SJSA1 (cell line): ENCODE results near the gene AVL9. TPM values are rescaled to one million over a fixed set of nuclear protein-coding genes. Genes with fewer than 3 reads are reported as not detected.
"Not testable (repeated sequence)": the region's sequence is repeated elsewhere in the genome, so short reads cannot be mapped to it uniquely, and the experiment has no call there.

Experiments
- DNase-seq, 2 experiments: peaks; one replicate each; pipeline ENCODE4 v3.0.0-alpha.2; 2015 to 2020; ENCODE audit warnings: low spot score in 2 of 2, low read depth in 1 of 2
- H3K27ac ChIP-seq: fragments of 250-450 bp; sonication (Bioruptor Pico); 2 replicates; pipeline ENCODE4 v1.5.1; 2020; ENCODE audit warnings: mild to moderate bottlenecking, moderate library complexity
- H3K27me3 ChIP-seq: fragments of 250-450 bp; sonication (Bioruptor Pico); replicated peaks from 2 replicates; pipeline ENCODE4 v1.5.1; 2020; ENCODE audit warnings: mild to moderate bottlenecking, moderate library complexity
- H3K36me3 ChIP-seq: fragments of 250-450 bp; sonication (Bioruptor Pico); 2 replicates; pipeline ENCODE4 v1.5.1; 2020; ENCODE audit warnings: mild to moderate bottlenecking
- H3K4me1 ChIP-seq: fragments of 250-450 bp; sonication (Bioruptor Pico); replicated peaks from 2 replicates; pipeline ENCODE4 v1.6.1; 2021; ENCODE audit warnings: mild to moderate bottlenecking
- H3K4me3 ChIP-seq: fragments of 250-450 bp; sonication (Bioruptor Pico); 2 replicates; pipeline ENCODE4 v1.5.1; 2020; ENCODE audit warnings: mild to moderate bottlenecking
- H3K9me3 ChIP-seq: fragments of 250-450 bp; sonication (Bioruptor Pico); replicated peaks from 2 replicates; pipeline ENCODE4 v1.5.1; 2020; ENCODE audit warnings: mild to moderate bottlenecking
- total RNA-seq: library from RNA; depleted of rRNA; stranded (reverse); fragments of >200 nt; shearing (Covaris generic); gene quantifications from 2 replicates; pipeline ENCODE4 v1.2.3, GENCODE V29; 2014; rRNA removed

The AVL9 gene
- 26.8 and 30.2 TPM in 2 replicates for total RNA-seq

GRCh38 chr7:32495298-32496051, at the start of gene AVL9:
Gene AVL9, plus strand, starts transcription at chr7:32495489. Its CDS starts 221 bp downstream, at chr7:32495710.
- peaks cover 27% of the 10 kb centered on the region for H3K36me3 ChIP-seq
- H3K27ac ChIP-seq: peak within 1 kb of the TSS; percentile 94
- H3K4me1 ChIP-seq: peaks cover 20% of the 10 kb centered on the region
- no peaks in the 10 kb centered on the region for H3K27me3 ChIP-seq
- H3K4me3 ChIP-seq: peak within 1 kb of the TSS; percentile 96
- peak; percentile 83 to 98 for DNase-seq
- H3K9me3 ChIP-seq: no peaks in the 10 kb centered on the region

- Histone ChIP-seq H3K4me1 (no peaks in the 10 kb centered on the region), H3K36me3 (no peaks in the 10 kb centered on the region), H3K4me3 (no peak overlapping the region), H3K9me3 (no peaks in the 10 kb centered on the region), H3K27ac (no peak overlapping the region), H3K27me3 (peaks cover 7% of the 10 kb centered on the region; the same call in 1 of the 2 replicates)
- DNase-seq: no peak
Observed at GRCh38 chr7:32447218-32447617, 48.1 kb upstream of the AVL9 start.

GRCh38 chr7:32453341-32454011, 41.8 kb upstream of the AVL9 start:
- Histone ChIP-seq H3K36me3 (no peaks in the 10 kb centered on the region), H3K4me3 (no peak overlapping the region), H3K27ac (no peak overlapping the region), H3K9me3 (no peaks in the 10 kb centered on the region), H3K27me3 (peaks cover 16% of the 10 kb centered on the region), H3K4me1 (no peaks in the 10 kb centered on the region)
- no peak for DNase-seq

GRCh38 chr7:32458025-32458424, 37.3 kb upstream of the AVL9 start:
- Histone ChIP-seq H3K4me3 (no peak overlapping the region), H3K4me1 (no peaks in the 10 kb centered on the region), H3K36me3 (no peaks in the 10 kb centered on the region), H3K27ac (no peak overlapping the region), H3K9me3 (no peaks in the 10 kb centered on the region), H3K27me3 (peaks cover 8% of the 10 kb centered on the region)
- no peak for DNase-seq

- H3K4me1 ChIP-seq: no peaks in the 10 kb centered on the region
- no peak overlapping the region for H3K4me3 ChIP-seq
- no peaks in the 10 kb centered on the region for H3K36me3 ChIP-seq
- 0 out of 2 replicates have a peak, but pooled peaks cover 3% of the 10 kb centered on the region for H3K27me3 ChIP-seq
- H3K9me3 ChIP-seq: no peaks in the 10 kb centered on the region
- no peak overlapping the region for H3K27ac ChIP-seq
- DNase-seq: no peak
Observed at GRCh38 chr7:32459788-32460187, 35.5 kb upstream of the AVL9 start.

GRCh38 chr7:32461484-32461883, 33.8 kb upstream of the AVL9 start:
- Histone ChIP-seq H3K27me3 (0 out of 2 replicates have a peak, but pooled peaks cover 3% of the 10 kb centered on the region), H3K27ac (no peak overlapping the region), H3K9me3 (no peaks in the 10 kb centered on the region), H3K4me1 (no peaks in the 10 kb centered on the region), H3K4me3 (no peak overlapping the region), H3K36me3 (no peaks in the 10 kb centered on the region)
- no peak for DNase-seq

- no peak for DNase-seq
Observed at GRCh38 chr7:32462451-32462850, 32.8 kb upstream of the AVL9 start.

GRCh38 chr7:32462977-32463376, 32.3 kb upstream of the AVL9 start:
- no peaks in the 10 kb centered on the region for H3K4me1 ChIP-seq
- H3K4me3 ChIP-seq: no peak overlapping the region
- H3K36me3 ChIP-seq: no peaks in the 10 kb centered on the region
- H3K27ac ChIP-seq: no peak overlapping the region
- H3K27me3 ChIP-seq: 0 out of 2 replicates have a peak, but pooled peaks cover 3% of the 10 kb centered on the region
- no peaks in the 10 kb centered on the region for H3K9me3 ChIP-seq
- DNase-seq: no peak

More at GRCh38 chr7:32462451-32462850, 32.8 kb upstream of the AVL9 start:
- H3K27ac ChIP-seq: no peak overlapping the region
- H3K4me3 ChIP-seq: no peak overlapping the region
- H3K36me3 ChIP-seq: no peaks in the 10 kb centered on the region
- H3K27me3 ChIP-seq: 0 out of 2 replicates have a peak, but pooled peaks cover 3% of the 10 kb centered on the region
- H3K9me3 ChIP-seq: no peaks in the 10 kb centered on the region
- H3K4me1 ChIP-seq: no peaks in the 10 kb centered on the region

GRCh38 chr7:32464641-32465416, 30.5 kb upstream of the AVL9 start:
- not testable (repeated sequence) for H3K4me3 ChIP-seq, DNase-seq, H3K36me3 ChIP-seq, H3K27me3 ChIP-seq, H3K4me1 ChIP-seq, H3K27ac ChIP-seq, H3K9me3 ChIP-seq

GRCh38 chr7:32470004-32470403, 25.3 kb upstream of the AVL9 start:
- not testable (repeated sequence) for DNase-seq, H3K9me3 ChIP-seq, H3K27me3 ChIP-seq

GRCh38 chr7:32470871-32471270, 24.4 kb upstream of the AVL9 start:
- Histone ChIP-seq H3K4me3 (no peak overlapping the region), H3K9me3 (no peaks in the 10 kb centered on the region), H3K36me3 (no peaks in the 10 kb centered on the region), H3K27me3 (no peaks in the 10 kb centered on the region), H3K4me1 (no peaks in the 10 kb centered on the region), H3K27ac (no peak overlapping the region)
- no peak for DNase-seq

More at GRCh38 chr7:32470004-32470403, 25.3 kb upstream of the AVL9 start:
- H3K36me3 ChIP-seq, H3K4me3 ChIP-seq, H3K27ac ChIP-seq, H3K4me1 ChIP-seq: not testable (repeated sequence)

GRCh38 chr7:32472015-32472414, 23.3 kb upstream of the AVL9 start:
- Histone ChIP-seq H3K27me3 (no peaks in the 10 kb centered on the region), H3K9me3 (no peaks in the 10 kb centered on the region), H3K36me3 (no peaks in the 10 kb centered on the region), H3K4me1 (no peaks in the 10 kb centered on the region), H3K27ac (no peak overlapping the region), H3K4me3 (no peak overlapping the region)
- DNase-seq: no peak

- DNase-seq: no peak
- H3K36me3 ChIP-seq: no peaks in the 10 kb centered on the region
- H3K27ac ChIP-seq: no peak overlapping the region
- no peaks in the 10 kb centered on the region for H3K4me1 ChIP-seq
- H3K27me3 ChIP-seq: no peaks in the 10 kb centered on the region
- no peaks in the 10 kb centered on the region for H3K9me3 ChIP-seq
- H3K4me3 ChIP-seq: no peak overlapping the region
Observed at GRCh38 chr7:32474008-32474407, 21.3 kb upstream of the AVL9 start.
